NCI-H1436 (cell line): ENCODE measurements around the gene MRPL24.
"Not testable (repeated sequence)": the region's sequence is repeated elsewhere in the genome, so short reads cannot be mapped to it uniquely, and the experiment has no call there.

Experiments
- DNase-seq: peaks from one replicate; lab custom pipeline; 2025; lab: John Stamatoyannopoulos, UW

The MRPL24 gene

GRCh38 chr1:156740741-156741480, at the start of gene MRPL24:
TSS of gene MRPL24 (minus strand) at chr1:156741088. CDS start at chr1:156738704, 2,384 bp downstream.
- peak; percentile 98 for DNase-seq

- DNase-seq, result no peak
These were observed 48.9 kb upstream of the MRPL24 start for GRCh38 chr1:156789621-156790318.

GRCh38 chr1:156788136-156788535, 47.2 kb upstream of the MRPL24 start:
- DNase-seq, result no peak

GRCh38 chr1:156786640-156787039, 45.8 kb upstream of the MRPL24 start:
- no peak for DNase-seq

GRCh38 chr1:156785458-156785857, 44.6 kb upstream of the MRPL24 start:
- no peak for DNase-seq

GRCh38 chr1:156781585-156782186, 40.8 kb upstream of the MRPL24 start:
- DNase-seq, result no peak

GRCh38 chr1:156777573-156777972, 36.7 kb upstream of the MRPL24 start:
- DNase-seq, result no peak

- DNase-seq, result no peak
These were observed 36.1 kb upstream of the MRPL24 start for GRCh38 chr1:156776942-156777341.

GRCh38 chr1:156775799-156776198, 34.9 kb upstream of the MRPL24 start:
- DNase-seq, result no peak

- DNase-seq, result no peak
These were observed 32.7 kb upstream of the MRPL24 start for GRCh38 chr1:156773607-156774006.

- no peak for DNase-seq
These were observed 32.0 kb upstream of the MRPL24 start for GRCh38 chr1:156772728-156773497.

- no peak for DNase-seq
These were observed 31.3 kb upstream of the MRPL24 start for GRCh38 chr1:156772222-156772621.

- no peak for DNase-seq
These were observed 27.9 kb upstream of the MRPL24 start for GRCh38 chr1:156768610-156769295.

GRCh38 chr1:156767879-156768604, 27.2 kb upstream of the MRPL24 start:
- DNase-seq, result no peak

- DNase-seq, result peak; percentile 97
These were observed 26.4 kb upstream of the MRPL24 start, which contains the start of gene PRCC for GRCh38 chr1:156767101-156767878. TSS of gene PRCC (plus strand) at chr1:156767535. CDS start at chr1:156767772, 237 bp downstream.

- no peak for DNase-seq
These were observed 25.6 kb upstream of the MRPL24 start for GRCh38 chr1:156766298-156767100.

- DNase-seq, result no peak
These were observed 24.8 kb upstream of the MRPL24 start for GRCh38 chr1:156765666-156766065.

GRCh38 chr1:156765136-156765535, 24.2 kb upstream of the MRPL24 start:
- DNase-seq, result not testable (repeated sequence)

GRCh38 chr1:156760796-156761104, 19.9 kb upstream of the MRPL24 start:
- no peak for DNase-seq
